ENCODE data around the gene YPEL2.

DNA sequence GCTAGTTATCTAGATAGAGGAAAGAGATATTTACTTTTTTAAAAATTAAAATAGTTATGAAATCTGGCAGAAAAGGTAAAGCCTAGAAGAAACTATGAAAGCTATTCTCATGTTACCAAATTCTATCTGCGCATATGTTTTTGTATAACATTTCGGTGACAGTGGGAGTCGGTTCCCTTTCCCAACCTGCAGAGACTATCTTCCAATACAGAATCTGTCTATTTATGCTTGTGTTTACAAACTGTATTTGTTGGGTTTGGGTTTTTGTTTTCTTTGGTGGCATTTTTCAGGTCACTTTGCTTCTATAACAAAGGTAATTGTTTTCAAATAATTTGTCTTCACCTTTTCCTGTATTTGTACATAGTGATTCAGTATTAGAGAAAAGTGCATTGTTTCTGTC is 69.8 kb downstream of the YPEL2 start:
- TF ChIP-seq EZH2 (IDR thresholded peaks at IDR 0.05; ENCODE audit: borderline replicate concordance, insufficient read depth, low read depth, low read length, poor library complexity, severe bottlenecking) = no peak
- TF ChIP-seq, protein P1, sequence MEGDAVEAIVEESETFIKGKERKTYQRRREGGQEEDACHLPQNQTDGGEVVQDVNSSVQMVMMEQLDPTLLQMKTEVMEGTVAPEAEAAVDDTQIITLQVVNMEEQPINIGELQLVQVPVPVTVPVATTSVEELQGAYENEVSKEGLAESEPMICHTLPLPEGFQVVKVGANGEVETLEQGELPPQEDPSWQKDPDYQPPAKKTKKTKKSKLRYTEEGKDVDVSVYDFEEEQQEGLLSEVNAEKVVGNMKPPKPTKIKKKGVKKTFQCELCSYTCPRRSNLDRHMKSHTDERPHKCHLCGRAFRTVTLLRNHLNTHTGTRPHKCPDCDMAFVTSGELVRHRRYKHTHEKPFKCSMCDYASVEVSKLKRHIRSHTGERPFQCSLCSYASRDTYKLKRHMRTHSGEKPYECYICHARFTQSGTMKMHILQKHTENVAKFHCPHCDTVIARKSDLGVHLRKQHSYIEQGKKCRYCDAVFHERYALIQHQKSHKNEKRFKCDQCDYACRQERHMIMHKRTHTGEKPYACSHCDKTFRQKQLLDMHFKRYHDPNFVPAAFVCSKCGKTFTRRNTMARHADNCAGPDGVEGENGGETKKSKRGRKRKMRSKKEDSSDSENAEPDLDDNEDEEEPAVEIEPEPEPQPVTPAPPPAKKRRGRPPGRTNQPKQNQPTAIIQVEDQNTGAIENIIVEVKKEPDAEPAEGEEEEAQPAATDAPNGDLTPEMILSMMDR (IDR thresholded peaks at IDR 0.05) = no peak

All from B cell (primary cell).